Activated CD8-positive, alpha-beta memory T cell treated with anti-CD3 and anti-CD28 coated beads, Interleukin-2, amount 50 U/mL, for 1 hour (primary cell): ENCODE results near the gene RBBP6.
"Not testable (repeated sequence)": the region's sequence is repeated elsewhere in the genome, so short reads cannot be mapped to it uniquely, and the experiment has no call there.

Experiments
- DNase-seq: peaks from one replicate; pipeline ENCODE4 v3.0.0-alpha.2; 2020; ENCODE audit errors: extremely low read depth

The RBBP6 gene, protein sequence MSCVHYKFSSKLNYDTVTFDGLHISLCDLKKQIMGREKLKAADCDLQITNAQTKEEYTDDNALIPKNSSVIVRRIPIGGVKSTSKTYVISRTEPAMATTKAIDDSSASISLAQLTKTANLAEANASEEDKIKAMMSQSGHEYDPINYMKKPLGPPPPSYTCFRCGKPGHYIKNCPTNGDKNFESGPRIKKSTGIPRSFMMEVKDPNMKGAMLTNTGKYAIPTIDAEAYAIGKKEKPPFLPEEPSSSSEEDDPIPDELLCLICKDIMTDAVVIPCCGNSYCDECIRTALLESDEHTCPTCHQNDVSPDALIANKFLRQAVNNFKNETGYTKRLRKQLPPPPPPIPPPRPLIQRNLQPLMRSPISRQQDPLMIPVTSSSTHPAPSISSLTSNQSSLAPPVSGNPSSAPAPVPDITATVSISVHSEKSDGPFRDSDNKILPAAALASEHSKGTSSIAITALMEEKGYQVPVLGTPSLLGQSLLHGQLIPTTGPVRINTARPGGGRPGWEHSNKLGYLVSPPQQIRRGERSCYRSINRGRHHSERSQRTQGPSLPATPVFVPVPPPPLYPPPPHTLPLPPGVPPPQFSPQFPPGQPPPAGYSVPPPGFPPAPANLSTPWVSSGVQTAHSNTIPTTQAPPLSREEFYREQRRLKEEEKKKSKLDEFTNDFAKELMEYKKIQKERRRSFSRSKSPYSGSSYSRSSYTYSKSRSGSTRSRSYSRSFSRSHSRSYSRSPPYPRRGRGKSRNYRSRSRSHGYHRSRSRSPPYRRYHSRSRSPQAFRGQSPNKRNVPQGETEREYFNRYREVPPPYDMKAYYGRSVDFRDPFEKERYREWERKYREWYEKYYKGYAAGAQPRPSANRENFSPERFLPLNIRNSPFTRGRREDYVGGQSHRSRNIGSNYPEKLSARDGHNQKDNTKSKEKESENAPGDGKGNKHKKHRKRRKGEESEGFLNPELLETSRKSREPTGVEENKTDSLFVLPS (N-terminal part only)

DNA sequence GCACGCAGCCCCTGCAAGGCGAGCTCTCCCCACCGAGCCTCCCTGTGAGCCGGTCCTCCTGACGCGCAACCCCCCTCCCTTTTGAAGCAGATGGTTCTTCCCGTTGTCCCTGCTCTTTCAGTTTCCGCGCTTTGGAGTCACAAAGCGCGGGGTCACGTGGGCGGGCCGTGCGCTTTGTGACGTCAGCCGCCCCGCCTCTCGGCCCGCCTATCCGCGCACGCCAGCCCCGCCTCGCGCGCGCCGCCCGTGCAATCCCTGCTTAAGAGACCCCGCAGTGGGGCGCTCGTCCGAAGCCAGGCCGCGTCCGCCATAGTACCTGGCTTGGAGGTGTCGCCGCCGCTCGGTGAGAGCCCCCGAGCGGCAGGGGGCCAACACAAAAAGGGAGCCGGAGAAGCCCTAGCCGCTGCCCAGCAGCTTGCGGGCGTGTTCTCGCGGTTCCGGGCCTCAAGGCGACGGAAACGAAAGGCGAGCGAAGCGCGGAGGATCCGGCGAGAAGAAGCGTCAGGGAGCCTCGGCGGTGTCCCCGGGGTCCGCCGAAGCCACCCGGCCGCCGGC lies at the start of gene RBBP6:
Gene RBBP6, plus strand, starts transcription at position 272 of the 555 bp plus-strand sequence. CDS start 1,061 bp downstream, outside the sequence.
- peak; percentile 78 for DNase-seq

DNA sequence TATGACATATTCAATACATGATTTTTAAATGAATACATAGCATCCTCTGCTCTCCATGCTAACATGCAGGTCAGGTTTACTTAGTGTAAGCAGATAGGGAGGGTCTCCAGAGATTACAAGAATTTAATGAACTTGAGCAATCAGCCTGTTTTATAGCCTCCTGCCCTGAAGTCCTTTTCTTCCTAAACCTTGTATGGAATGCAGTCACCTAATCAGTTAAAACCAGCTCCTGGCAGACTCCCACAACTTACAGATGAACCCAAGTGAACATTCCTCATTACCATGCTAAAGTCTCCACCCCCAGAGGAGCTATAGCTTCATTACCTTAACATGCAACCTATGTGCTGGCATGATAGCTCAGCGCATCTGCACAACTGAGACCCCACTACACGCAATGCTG lies 48.5 kb upstream of the RBBP6 start:
- no peak for DNase-seq

GRCh38 chr16:24491731-24492130 lies 47.6 kb upstream of the RBBP6 start:
- DNase-seq, result no peak

GRCh38 chr16:24493821-24494220 lies 45.5 kb upstream of the RBBP6 start:
- DNase-seq, result no peak

GRCh38 chr16:24495207-24495606 lies 44.2 kb upstream of the RBBP6 start:
- not testable (repeated sequence) for DNase-seq

GRCh38 chr16:24497440-24497839 lies 41.9 kb upstream of the RBBP6 start:
- DNase-seq, result no peak

GRCh38 chr16:24499193-24499814 lies 40.1 kb upstream of the RBBP6 start:
- DNase-seq, result no peak

DNA sequence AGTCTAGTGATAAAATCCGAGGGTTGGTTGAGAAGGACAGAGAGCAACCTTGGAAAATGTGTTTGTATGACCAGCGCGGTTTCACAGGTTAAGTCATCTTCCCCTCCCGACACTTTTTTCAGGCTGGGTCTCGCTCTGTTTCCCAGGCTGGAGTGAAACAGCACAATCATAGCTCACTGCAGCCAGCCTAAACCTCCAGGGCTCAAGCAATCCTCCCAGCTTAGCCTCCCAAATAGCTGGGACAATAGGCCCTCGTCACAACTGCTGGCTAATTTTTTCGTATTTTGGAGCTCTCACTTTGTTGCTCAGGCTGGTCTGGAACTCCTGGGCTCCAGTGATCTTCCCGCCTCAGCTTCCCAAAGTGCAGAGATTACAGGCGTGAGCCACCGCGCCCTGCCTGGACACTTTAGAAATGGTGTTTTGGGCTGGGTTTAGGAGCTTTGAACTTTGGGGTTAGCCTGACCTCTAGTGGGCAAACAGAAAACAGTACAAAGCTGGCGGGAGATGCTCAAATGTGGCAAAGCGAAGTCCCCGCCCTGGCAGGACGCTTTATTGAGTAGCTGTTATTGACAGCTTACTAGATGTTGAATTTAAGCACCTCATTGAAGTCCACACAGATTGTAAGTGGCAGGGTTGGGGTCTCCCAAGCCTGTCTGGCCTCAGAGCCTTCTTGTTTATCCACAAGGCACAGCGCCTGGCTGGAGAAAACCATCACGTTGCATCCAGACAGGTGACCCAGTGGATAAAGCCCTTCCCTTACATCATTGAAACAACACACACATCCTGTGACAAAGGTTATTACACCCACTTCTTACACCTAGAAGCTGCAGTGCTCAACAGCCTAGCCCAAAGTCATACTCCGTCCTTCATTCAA lies 34.7 kb upstream of the RBBP6 start:
- DNase-seq, result no peak

DNA sequence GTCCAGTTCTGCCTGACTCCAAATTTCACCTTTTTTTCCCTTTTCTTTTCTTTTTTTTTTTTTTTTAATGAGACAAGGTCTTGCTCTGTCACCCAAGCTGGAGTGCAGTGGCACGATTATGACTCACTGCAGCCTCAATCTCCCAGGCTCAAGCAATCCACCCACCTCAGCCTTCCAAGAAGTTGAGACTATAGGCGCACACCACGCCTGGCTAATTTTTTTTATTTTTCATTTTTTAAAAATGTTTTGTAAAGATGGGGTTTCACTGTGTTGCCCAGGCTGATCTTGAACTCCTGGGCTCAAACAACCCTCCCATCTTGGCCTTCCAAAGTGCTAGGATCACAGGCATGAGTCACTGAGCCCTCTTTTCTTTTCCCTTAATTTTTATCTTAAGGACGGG lies 33.4 kb upstream of the RBBP6 start:
- no peak for DNase-seq

DNA sequence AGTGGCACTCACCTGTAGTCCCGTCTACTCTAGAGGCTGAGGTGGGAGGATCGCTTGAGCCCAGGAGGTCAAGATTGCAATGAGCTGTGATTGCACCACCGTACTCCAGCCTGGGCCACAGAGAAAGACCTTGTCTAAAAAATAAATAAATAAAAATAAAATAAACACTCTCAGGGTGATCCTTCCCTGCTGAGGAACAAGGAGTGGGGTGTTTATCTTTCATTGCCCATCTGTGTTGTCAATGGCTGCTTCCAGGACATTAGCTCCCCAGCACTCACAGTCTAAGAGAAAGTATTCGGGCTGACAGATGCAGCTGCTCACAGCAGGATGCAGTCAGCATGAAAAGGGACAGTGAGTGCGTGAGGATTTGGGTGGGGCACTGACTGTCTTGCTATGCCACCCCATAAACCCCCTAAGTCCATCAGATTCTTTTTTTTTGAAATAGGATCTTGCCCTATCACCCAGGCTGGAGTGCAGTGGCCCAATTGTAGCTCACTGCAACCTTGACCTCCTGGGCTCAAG lies 31.3 kb upstream of the RBBP6 start:
- DNase-seq, result no peak

GRCh38 chr16:24508614-24509013 lies 30.8 kb upstream of the RBBP6 start:
- no peak for DNase-seq

- DNase-seq, result no peak
Measured at GRCh38 chr16:24509536-24509935, 29.8 kb upstream of the RBBP6 start.

DNA sequence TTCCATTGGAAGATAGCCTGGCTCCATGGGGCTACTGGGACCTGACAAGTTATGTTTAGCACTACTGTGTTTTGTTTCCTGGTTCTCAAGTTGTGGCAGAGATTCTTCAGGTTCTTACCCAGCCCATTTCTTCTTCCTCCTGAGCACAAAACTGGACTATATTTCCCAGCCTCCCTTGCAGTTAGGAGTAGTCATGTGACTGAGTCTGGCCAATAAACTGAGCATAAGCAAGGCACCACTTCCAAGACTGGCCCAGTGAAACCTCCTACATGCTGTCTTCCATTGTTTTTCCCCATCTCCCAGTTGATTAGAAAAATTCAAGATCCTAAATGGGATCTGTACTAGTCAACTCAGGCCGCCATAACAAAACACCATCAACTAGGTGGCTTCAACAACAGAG lies 28.2 kb upstream of the RBBP6 start:
- no peak for DNase-seq

DNA sequence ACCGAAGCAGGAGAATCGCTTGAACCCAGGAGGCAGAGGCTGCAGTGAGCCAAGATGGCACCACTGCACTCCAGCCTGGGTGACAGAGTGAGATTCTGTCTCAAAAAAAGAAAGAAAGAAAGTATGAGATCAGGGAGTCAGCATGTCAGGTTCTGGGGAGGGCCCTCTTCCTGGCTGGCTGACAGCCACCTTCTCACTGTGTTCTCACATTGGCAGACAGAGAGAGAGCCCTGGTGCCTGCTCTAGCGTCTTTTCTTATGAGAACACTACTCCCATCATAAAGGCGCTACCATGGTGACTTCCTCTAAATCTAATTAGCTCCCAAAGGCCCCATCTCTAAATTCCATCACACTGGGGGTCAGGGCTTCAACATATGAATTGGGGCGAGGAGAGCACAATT lies 27.6 kb upstream of the RBBP6 start:
- DNase-seq, result no peak

- no peak for DNase-seq
Measured at GRCh38 chr16:24514096-24514495, 25.3 kb upstream of the RBBP6 start.

DNA sequence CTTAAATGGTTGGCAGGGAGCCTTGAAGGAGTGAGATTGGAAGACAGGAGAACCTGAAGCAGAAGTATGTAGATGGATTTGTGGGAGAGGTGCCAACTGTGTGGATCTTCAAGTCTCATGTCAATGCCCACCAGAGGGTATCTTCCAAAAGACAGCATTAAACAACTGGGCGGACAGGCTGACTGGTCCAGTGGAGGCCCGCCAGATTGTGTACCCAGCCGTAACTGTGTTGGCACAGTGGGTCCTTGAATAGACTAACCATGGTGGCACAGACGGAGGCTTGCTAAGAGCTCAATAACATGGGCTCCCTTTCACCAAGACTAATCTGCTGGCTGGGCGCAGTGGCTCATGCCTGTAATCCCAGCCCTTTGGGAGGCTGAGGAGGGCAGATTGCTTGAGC lies 24.2 kb upstream of the RBBP6 start:
- no peak for DNase-seq

DNA sequence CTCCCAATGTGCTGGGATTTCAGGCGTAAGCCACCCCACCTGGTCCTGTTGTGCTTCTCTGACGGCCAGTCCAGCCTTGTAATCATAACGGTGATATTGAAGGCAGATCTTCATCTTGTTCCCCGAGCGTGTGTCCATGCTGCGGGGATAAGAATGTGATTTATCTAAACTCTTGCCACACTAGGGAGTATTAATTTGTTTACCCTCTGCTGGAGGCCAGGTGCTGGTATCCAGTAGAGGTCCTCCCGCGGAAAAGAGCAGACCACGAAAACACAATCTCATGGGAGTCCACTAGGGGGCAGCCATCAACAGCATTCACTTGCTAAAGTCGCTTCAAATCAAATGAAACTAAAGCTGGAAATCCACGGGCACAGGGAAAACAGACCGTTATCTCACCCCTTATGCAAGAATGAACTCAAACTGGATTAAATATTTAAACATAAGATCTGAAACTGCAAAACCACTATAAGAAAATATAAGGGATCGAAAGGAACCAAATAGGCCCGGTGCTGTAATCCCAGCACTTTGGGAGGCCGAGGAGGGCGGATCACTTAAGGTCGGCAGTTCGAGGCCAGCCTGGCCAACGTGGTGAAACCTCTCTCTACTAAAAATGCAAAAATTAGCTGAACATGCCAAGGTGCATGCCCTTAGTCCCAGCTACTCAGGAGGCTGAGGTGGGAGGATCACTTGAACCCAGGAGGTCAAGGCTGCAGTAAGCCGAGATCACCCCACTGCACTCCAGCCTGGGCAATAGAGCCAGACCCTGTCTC lies 22.3 kb upstream of the RBBP6 start:
- DNase-seq, result peak; percentile 40

DNA sequence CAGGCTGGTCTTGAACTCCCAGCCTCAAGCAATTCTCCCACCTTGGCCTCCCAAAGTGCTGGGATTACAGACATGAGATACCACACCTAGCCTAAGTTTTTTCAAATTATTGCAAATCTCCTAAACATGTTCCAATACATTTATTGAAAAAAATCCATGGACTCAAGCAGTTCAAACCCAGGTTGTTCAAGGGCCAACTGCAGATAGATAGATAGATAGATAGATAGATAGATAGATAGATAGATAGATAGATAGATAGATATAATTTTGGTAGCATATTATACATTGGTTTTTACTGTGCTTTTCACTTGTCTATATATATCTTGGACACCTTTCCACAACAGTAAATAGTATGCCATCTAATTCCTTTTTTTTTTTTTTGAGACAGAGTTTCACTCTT lies 20.9 kb upstream of the RBBP6 start:
- DNase-seq, result no peak

- DNase-seq, result no peak
Measured at GRCh38 chr16:24520983-24521382, 18.4 kb upstream of the RBBP6 start.

DNA sequence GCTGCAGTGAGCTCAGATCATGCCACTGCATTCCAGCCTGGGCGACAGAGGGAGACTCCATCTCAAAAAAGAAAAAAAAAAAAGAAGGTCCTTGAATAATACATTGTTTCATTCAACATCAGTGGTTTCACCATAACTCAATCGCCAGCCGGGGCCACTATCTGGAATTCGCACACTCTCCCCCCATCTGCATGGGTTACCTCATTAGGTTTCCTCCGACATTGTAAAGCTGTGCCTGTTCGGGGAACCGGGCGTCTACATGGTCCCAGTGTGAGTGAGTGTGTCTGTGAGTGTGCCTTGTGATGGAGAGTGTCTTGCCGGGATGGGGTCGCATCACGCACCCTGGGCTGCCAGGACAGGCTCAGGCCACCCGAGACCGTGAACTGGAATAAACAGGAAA lies 16.6 kb upstream of the RBBP6 start:
- DNase-seq, result no peak
